Upper lobe of right lung (tissue), 1 donor: ENCODE measurements around the gene PEX11A. TPM values are rescaled to one million over a fixed set of nuclear protein-coding genes. Genes with fewer than 3 reads are reported as not detected.

ENCODE experiments used
- ATAC-seq: fragments of 200-7000 bp; cut with Tn5 transposase; one replicate; pipeline ENCODE4 v1.9.1; 2020; ENCODE audit warnings: mild to moderate bottlenecking, moderate library complexity
- DNase-seq: peaks from one replicate; pipeline ENCODE4 v3.0.0-alpha.2; 2020
- H3K27ac ChIP-seq: fragments of 200-600 bp; one replicate; pipeline ENCODE4 v1.8.0; 2022
- H3K27me3 ChIP-seq: fragments of 200-600 bp; one replicate; pipeline ENCODE4 v1.8.0; 2022; ENCODE audit warnings: mild to moderate bottlenecking
- H3K36me3 ChIP-seq: fragments of 200-600 bp; one replicate; pipeline ENCODE4 v1.8.0; 2022
- H3K4me1 ChIP-seq: fragments of 200-600 bp; one replicate; pipeline ENCODE4 v1.8.0; 2022
- H3K4me3 ChIP-seq: fragments of 200-600 bp; one replicate; pipeline ENCODE4 v1.8.0; 2022; ENCODE audit warnings: mild to moderate bottlenecking
- H3K9me3 ChIP-seq: fragments of 200-600 bp; one replicate; pipeline ENCODE4 v1.8.0; 2022
- intact Hi-C: fragments of 100-400 bp; cut with DNase I; formaldehyde crosslinking; loops from one replicate; pipeline ENCODE4 v1.11.0; 2022
- total RNA-seq: library from RNA; stranded (reverse); fragmentation: NEBNext Ultra II Directional; extraction: Animal tissue kit (Norgen Biotek cat#: 25700); gene quantifications from one replicate; pipeline ENCODE4 v1.2.1, GENCODE V29; 2021
- TF ChIP-seq, protein P1 (sequence below): fragments of 200-600 bp; IDR thresholded peaks from one replicate; pipeline ENCODE4 v1.8.0; 2022; ENCODE audit warnings: antibody characterized with exemption
- donor health status: DM: no; HTN: yes; CAD: no; lungs with severe emphysema.

Gene PEX11A
- total RNA-seq, 1 donor from 2014 or later = 9.1 TPM

- Histone ChIP-seq H3K4me3 (no peak overlapping the region), H3K36me3 (peaks cover 3% of the 10 kb centered on the region), H3K4me1 (peaks cover 10% of the 10 kb centered on the region), H3K27ac (no peak overlapping the region), H3K27me3 (no peaks in the 10 kb centered on the region), H3K9me3 (no peaks in the 10 kb centered on the region)
- ATAC-seq = no peak
- TF ChIP-seq, protein P1, sequence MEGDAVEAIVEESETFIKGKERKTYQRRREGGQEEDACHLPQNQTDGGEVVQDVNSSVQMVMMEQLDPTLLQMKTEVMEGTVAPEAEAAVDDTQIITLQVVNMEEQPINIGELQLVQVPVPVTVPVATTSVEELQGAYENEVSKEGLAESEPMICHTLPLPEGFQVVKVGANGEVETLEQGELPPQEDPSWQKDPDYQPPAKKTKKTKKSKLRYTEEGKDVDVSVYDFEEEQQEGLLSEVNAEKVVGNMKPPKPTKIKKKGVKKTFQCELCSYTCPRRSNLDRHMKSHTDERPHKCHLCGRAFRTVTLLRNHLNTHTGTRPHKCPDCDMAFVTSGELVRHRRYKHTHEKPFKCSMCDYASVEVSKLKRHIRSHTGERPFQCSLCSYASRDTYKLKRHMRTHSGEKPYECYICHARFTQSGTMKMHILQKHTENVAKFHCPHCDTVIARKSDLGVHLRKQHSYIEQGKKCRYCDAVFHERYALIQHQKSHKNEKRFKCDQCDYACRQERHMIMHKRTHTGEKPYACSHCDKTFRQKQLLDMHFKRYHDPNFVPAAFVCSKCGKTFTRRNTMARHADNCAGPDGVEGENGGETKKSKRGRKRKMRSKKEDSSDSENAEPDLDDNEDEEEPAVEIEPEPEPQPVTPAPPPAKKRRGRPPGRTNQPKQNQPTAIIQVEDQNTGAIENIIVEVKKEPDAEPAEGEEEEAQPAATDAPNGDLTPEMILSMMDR = no peak
- no peak for DNase-seq
- intact Hi-C loops = no loop called here
Observed at GRCh38 chr15:89685995-89686394, 4.6 kb downstream of the PEX11A start.

DNA sequence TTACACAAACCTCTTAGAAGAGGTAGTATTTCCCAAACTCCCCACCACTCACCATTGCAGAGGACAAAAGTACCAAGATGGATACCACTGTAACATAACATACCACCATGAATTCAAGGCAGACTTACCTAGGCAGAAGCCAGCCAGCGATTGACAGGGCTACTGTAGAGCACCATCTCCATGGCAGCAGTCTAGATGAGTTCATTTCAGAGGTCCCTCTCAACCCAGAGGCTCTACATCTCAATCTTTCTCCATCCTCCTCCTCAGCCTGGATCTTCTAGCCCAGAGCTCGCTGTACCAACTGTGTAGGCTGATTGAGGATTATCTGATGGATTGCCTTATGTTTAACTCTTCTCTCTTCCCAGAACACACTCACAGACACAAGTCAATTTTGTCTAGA, 9.4 kb downstream of the PEX11A start:
- intact Hi-C loops = no loop called here
- DNase-seq = no peak
- H3K27ac ChIP-seq = peak overlapping the region; percentile 51
- H3K36me3 ChIP-seq = peaks cover 3% of the 10 kb centered on the region
- no peaks in the 10 kb centered on the region for H3K9me3 ChIP-seq
- H3K4me1 ChIP-seq = peaks cover 16% of the 10 kb centered on the region
- TF ChIP-seq, protein P1 = no peak
- no peak overlapping the region for H3K4me3 ChIP-seq
- H3K27me3 ChIP-seq = no peaks in the 10 kb centered on the region
- ATAC-seq = no peak

DNA sequence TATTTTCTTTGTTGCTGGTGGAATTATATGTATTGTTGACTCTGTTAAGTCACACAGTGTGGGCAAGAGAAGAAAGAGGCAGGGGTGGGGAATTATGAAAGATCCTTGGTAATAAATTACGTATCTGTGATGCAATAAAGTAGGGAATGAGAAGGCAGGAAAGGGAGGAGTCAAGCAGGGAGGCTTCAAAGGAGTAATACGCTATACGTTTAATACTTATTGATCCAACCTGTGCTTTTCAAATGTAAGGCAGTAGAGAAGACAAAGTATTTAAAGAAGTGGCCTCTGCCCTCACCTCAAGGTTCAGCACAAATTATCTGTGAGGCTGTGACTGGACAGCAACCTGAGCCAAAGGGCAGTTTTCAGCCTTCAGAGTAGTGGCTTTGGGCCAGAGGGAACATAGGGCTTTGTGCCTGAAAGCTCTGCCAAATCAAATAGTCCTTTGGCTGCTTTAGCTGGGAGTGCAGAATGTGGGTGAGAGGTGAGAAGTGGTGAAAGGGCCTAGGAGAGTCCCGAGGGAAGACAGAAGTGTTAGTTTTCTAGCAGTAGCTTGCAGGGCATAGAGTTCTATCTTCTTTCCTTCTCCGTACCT, 10.2 kb downstream of the PEX11A start:
- Histone ChIP-seq H3K4me3 (no peak overlapping the region), H3K36me3 (peaks cover 3% of the 10 kb centered on the region), H3K27ac (peak overlapping the region; percentile 51), H3K27me3 (no peaks in the 10 kb centered on the region), H3K9me3 (no peaks in the 10 kb centered on the region), H3K4me1 (peaks cover 16% of the 10 kb centered on the region)
- DNase-seq (no peak), ATAC-seq (peak; percentile 94)
- TF ChIP-seq, protein P1 = no peak
- intact Hi-C loops = no loop called here

- no peak for DNase-seq
- TF ChIP-seq, protein P1 = no peak
- Histone ChIP-seq H3K4me1 (peaks cover 16% of the 10 kb centered on the region), H3K27ac (peak within 1 kb of the TSS; percentile 51), H3K36me3 (peaks cover 3% of the 10 kb centered on the region), H3K27me3 (no peaks in the 10 kb centered on the region), H3K9me3 (no peaks in the 10 kb centered on the region), H3K4me3 (no peak within 1 kb of the TSS)
- no peak for ATAC-seq
- intact Hi-C loops = no loop called here
Observed at GRCh38 chr15:89679212-89679611, 11.3 kb downstream of the PEX11A start, which contains the start of gene PLIN1. TSS of gene PLIN1 (minus strand) at chr15:89679367. CDS start at chr15:89677489, 1,878 bp downstream.

- no peak for DNase-seq
- no peak overlapping the region for H3K4me3 ChIP-seq
- H3K9me3 ChIP-seq = no peaks in the 10 kb centered on the region
- TF ChIP-seq, protein P1 = no peak
- intact Hi-C loops = no loop called here
- no peaks in the 10 kb centered on the region for H3K27me3 ChIP-seq
- no peak for ATAC-seq
- peaks cover 16% of the 10 kb centered on the region for H3K4me1 ChIP-seq
- H3K36me3 ChIP-seq = no peaks in the 10 kb centered on the region
- H3K27ac ChIP-seq = no peak overlapping the region
Observed at GRCh38 chr15:89677381-89677780, 13.2 kb downstream of the PEX11A start.

DNA sequence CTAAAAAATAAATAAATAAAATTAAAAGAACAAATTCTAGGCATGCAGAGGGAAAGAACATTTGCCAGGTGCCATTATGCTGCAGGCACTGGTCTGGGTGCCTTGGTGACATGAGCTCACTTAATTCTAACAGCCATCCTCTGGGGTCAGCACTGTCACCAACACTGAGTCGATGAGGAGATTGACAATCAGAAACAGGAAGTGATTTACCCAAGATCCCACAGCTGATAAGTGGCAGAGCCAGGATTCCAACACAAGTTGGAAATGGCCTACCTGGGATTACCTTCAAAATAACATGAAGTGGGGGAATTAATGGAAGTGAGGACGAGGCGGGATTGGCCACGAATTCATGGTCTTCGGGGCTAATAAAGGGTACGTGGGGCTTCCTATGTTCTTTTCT, 14.9 kb downstream of the PEX11A start:
- intact Hi-C loops = no loop called here

More for the DNA sequence above, 14.9 kb downstream of the PEX11A start:
- Histone ChIP-seq H3K4me3 (no peak overlapping the region), H3K4me1 (peaks cover 10% of the 10 kb centered on the region), H3K36me3 (no peaks in the 10 kb centered on the region), H3K27me3 (no peaks in the 10 kb centered on the region), H3K27ac (no peak overlapping the region), H3K9me3 (no peaks in the 10 kb centered on the region)
- no peak for ATAC-seq
- no peak for DNase-seq
- TF ChIP-seq, protein P1 = no peak
